Gastrocnemius medialis (tissue), 4 donors: ENCODE data around the gene S100A7.

ENCODE experiments used
- CTCF ChIP-seq, 5 experiments: fragments of 450-650 bp in 3 of 5; fragments of 200-600 bp in 2 of 5; sonication (generic) in 2 of 5; IDR thresholded peaks in 4 of 5; conservative IDR thresholded peaks in 1 of 5; 1 replicate in 4 of 5; 2 replicates in 1 of 5; pipeline ENCODE4 v1.5.1; 2016 to 2019; ENCODE audit warnings: antibody characterized with exemption in 5 of 5, mild to moderate bottlenecking in 3 of 5, moderate library complexity in 3 of 5
- POLR2A ChIP-seq, 2 donors: fragments of 450-650 bp; IDR thresholded peaks; one replicate each; pipeline ENCODE4 v1.6.1; 2017; ENCODE audit warnings: antibody characterized with exemption in 2 of 2, mild to moderate bottlenecking in 2 of 2, moderate library complexity in 2 of 2

- TF ChIP-seq CTCF (IDR thresholded peaks at IDR 0.05 in 4 of 5, conservative IDR thresholded peaks at IDR 0.05 in 1 of 5) (no peak), POLR2A (IDR thresholded peaks at IDR 0.05) (no peak)
Observed at GRCh38 chr1:153503766-153504165, 43.3 kb upstream of the S100A7 start.
